GM12878 (cell line): Measurements from ENCODE around the gene SAGE1. TPM values are rescaled to one million over a fixed set of nuclear protein-coding genes. Genes with fewer than 3 reads are reported as not detected.

Experiments
- ATAC-seq: fragments of 200-7000 bp; cut with Tn5 transposase; 3 replicates; pipeline ENCODE4 v1.9.1; 2020; ENCODE audit warnings: mild to moderate bottlenecking, moderate library complexity
- BruUV-seq: library from RNA; stranded (reverse); fragments of 400-500 nt; replicated peaks from 2 replicates; lab custom pipeline; 2021; lab: Mats Ljungman, UMichigan
- CTCF ChIA-PET: fragments of 300-600 bp; sonication (Branson Sonifier 250); formaldehyde crosslinking; extraction: SDS; loops from one replicate; lab custom pipeline; 2021; ENCODE audit warnings: inconsistent platforms; lab: Yijun Ruan, JAX
- POLR2A ChIA-PET: fragments of 350-600 bp; formaldehyde crosslinking; extraction: SDS; loops from one replicate; lab custom pipeline; 2021; ENCODE audit warnings: inconsistent platforms; lab: Charles Lee
- RAD21 ChIA-PET: fragments of 300-600 bp; sonication (Branson Sonifier 250); formaldehyde crosslinking; loops from one replicate; lab custom pipeline; 2023; ENCODE audit warnings: antibody characterized with exemption; ENCODE audit not compliant: unreplicated experiment; lab: Charles Lee
- SMC1A ChIA-PET: fragments of 300-600 bp; sonication (Branson Sonifier 250); formaldehyde crosslinking; loops from one replicate; lab custom pipeline; 2023; ENCODE audit not compliant: unreplicated experiment, uncharacterized antibody; lab: Charles Lee
- DNase-seq: peaks from one replicate; pipeline ENCODE4 v3.0.0-alpha.2; 2011; ENCODE audit warnings: low read depth, low spot score
- FAIRE-seq: peaks from 3 replicates; lab custom pipeline; 2011; peaks lifted over from hg19 to GRCh38; lab: Jason Lieb, UNC
- H2AFZ ChIP-seq: 2 replicates; pipeline ENCODE4 v1.6.0; 2011; ENCODE audit warnings: low read depth, low read length, control low read depth; ENCODE audit not compliant: control insufficient read depth
- H3K27ac ChIP-seq: 2 replicates; pipeline ENCODE4 v1.5.1; 2011; ENCODE audit warnings: control low read depth; ENCODE audit not compliant: control insufficient read depth, insufficient read depth
- H3K27me3 ChIP-seq, 2 experiments: replicated peaks in 1 of 2; 2 replicates each; pipeline versions ENCODE4 v1.6.0 to v1.6.1; 2011; ENCODE audit warnings: low read length in 1 of 2; ENCODE audit not compliant: control insufficient read depth in 2 of 2, insufficient read depth in 2 of 2
- H3K36me3 ChIP-seq, 2 experiments: 2 replicates each; pipeline ENCODE4 v1.5.1; 2011; ENCODE audit warnings: low read length in 1 of 2; ENCODE audit not compliant: control insufficient read depth in 2 of 2, insufficient read depth in 2 of 2
- H3K4me1 ChIP-seq: 2 replicates; pipeline ENCODE4 v1.6.1; 2011; ENCODE audit warnings: mild to moderate bottlenecking, low read length, moderate library complexity, mixed read lengths; ENCODE audit not compliant: control insufficient read depth, insufficient read depth
- H3K4me2 ChIP-seq: 2 replicates; pipeline ENCODE4 v1.6.0; 2011; ENCODE audit warnings: control low read depth; ENCODE audit not compliant: control insufficient read depth, insufficient read depth
- H3K4me3 ChIP-seq: fragments of 200-600 bp; sonication (generic); 2 replicates; pipeline ENCODE4 v1.5.1; 2016
- H3K79me2 ChIP-seq: 2 replicates; pipeline ENCODE4 v1.6.0; 2011; ENCODE audit warnings: low read length; ENCODE audit not compliant: control insufficient read depth, insufficient read depth
- H3K9ac ChIP-seq: 2 replicates; pipeline ENCODE4 v1.8.0; 2011; ENCODE audit warnings: low read length, control low read depth, mixed read lengths; ENCODE audit not compliant: control insufficient read depth, insufficient read depth
- H3K9me3 ChIP-seq: replicated peaks from 3 replicates; pipeline ENCODE4 v1.5.1; 2011; ENCODE audit warnings: mild to moderate bottlenecking, low read length; ENCODE audit not compliant: control insufficient read depth, insufficient read depth
- H4K20me1 ChIP-seq: 2 replicates; pipeline ENCODE4 v1.6.0; 2011; ENCODE audit not compliant: control insufficient read depth, insufficient read depth
- ATF7 ChIP-seq: fragments of 450-650 bp; IDR thresholded peaks from 2 replicates; pipeline ENCODE4 v1.6.1; 2016; ENCODE audit warnings: low read depth, mild to moderate bottlenecking
- BCL11A ChIP-seq: IDR thresholded peaks from 2 replicates; pipeline ENCODE4 v1.6.1; 2011; ENCODE audit warnings: low read depth, low read length
- CEBPB ChIP-seq, 2 experiments: fragments of 150-350 bp in 1 of 2; IDR thresholded peaks; 2 replicates each; pipeline ENCODE4 v1.6.1; 2012 to 2014; ENCODE audit warnings: low read depth in 2 of 2, low read length in 2 of 2, borderline replicate concordance in 1 of 2, inconsistent platforms in 1 of 2
- EED ChIP-seq: sonication (generic); IDR thresholded peaks from 2 replicates; pipeline ENCODE4 v1.6.1; 2016; ENCODE audit warnings: antibody characterized with exemption, low read depth
- KDM1A ChIP-seq: fragments of 200-600 bp; sonication (generic); IDR thresholded peaks from 2 replicates; pipeline ENCODE4 v1.6.1; 2016; ENCODE audit warnings: borderline replicate concordance
- MEF2B ChIP-seq: fragments of 450-650 bp; IDR thresholded peaks from 2 replicates; pipeline ENCODE4 v1.6.1; 2018; ENCODE audit warnings: mild to moderate bottlenecking, moderate library complexity; ENCODE audit not compliant: partially characterized antibody, poor library complexity, severe bottlenecking
- NBN ChIP-seq: fragments of 450-650 bp; IDR thresholded peaks from 2 replicates; pipeline ENCODE4 v1.6.1; 2016
- RAD21 ChIP-seq: IDR thresholded peaks from 2 replicates; pipeline ENCODE4 v1.6.1; 2011; ENCODE audit warnings: mild to moderate bottlenecking, low read depth, low read length, moderate library complexity; ENCODE audit not compliant: insufficient read depth
- SMAD1 ChIP-seq: fragments of 450-650 bp; IDR thresholded peaks from 2 replicates; pipeline ENCODE4 v1.6.1; 2018; ENCODE audit warnings: mild to moderate bottlenecking, low read depth; ENCODE audit not compliant: partially characterized antibody
- SUPT20H ChIP-seq: IDR thresholded peaks from 2 replicates; pipeline ENCODE4 v1.6.1; 2011; ENCODE audit warnings: low read depth, mild to moderate bottlenecking, low read length, moderate library complexity, borderline replicate concordance; ENCODE audit not compliant: control insufficient read depth
- ZNF207 ChIP-seq: fragments of 450-650 bp; IDR thresholded peaks from 2 replicates; pipeline ENCODE4 v1.6.1; 2014; ENCODE audit warnings: antibody characterized with exemption, mild to moderate bottlenecking, borderline replicate concordance
- ZNF274 ChIP-seq: IDR thresholded peaks from one replicate; pipeline ENCODE4 v1.8.0; 2011; ENCODE audit not compliant: insufficient read length, insufficient read depth
- WGBS: methylation state at CpG from one replicate; pipeline ENCODE4 v1.1.6; 2016; ENCODE audit warnings: low lambda C conversion rate; ENCODE audit not compliant: insufficient replicate concordance, insufficient coverage; ENCODE audit errors: missing lambda C conversion rate; 5-methylcytosine and 5-hydroxymethylcytosine counted together
- in situ Hi-C: fragments of 300-500 bp; cut with MboI; formaldehyde crosslinking; loops from 9 replicates; pipeline ENCODE4 v1.14.3; 2018; ENCODE audit warnings: mixed read lengths
- intact Hi-C: fragments of 100-400 bp; cut with micrococcal nuclease; formaldehyde crosslinking; loops from one replicate; pipeline ENCODE4 v1.14.2; 2022; ENCODE audit not compliant: unreplicated experiment
- polyA plus RNA-seq, 11 experiments: library from polyadenylated mRNA; depleted of rRNA in 4 of 11; unstranded in 6 of 11; stranded (reverse) in 5 of 11; fragments of >200 nt; fragmentation: Nextera tagmentation in 4 of 11; fragmentation: Illumina TruSeq in 1 of 11; extraction: Ambion mirVana in 4 of 11; extraction: Trizol in 1 of 11; gene quantifications; 1 replicate in 1 of 11; 2 replicates in 10 of 11; pipeline versions ENCODE4 v1.2.1 to v1.2.3, GENCODE V29; 2011 to 2016; ENCODE audit warnings: inconsistent platforms in 2 of 11, missing spikeins in 2 of 11, low read depth in 1 of 11
- total RNA-seq, 4 experiments: library from RNA; depleted of rRNA in 3 of 4; stranded (reverse); fragments of >200 nt in 3 of 4; fragmentation: Illumina TruSeq in 1 of 4; extraction: Trizol in 1 of 4; gene quantifications; 2 replicates each; pipeline versions ENCODE4 v1.2.1 to v1.2.3, GENCODE V29; 2013 to 2021
- TF ChIP-seq, protein P1 (sequence below): fragments of 450-650 bp; IDR thresholded peaks from 2 replicates; pipeline ENCODE4 v1.6.1; 2017; ENCODE audit warnings: mild to moderate bottlenecking, moderate library complexity
- TF ChIP-seq, protein P2 (sequence below): IDR thresholded peaks from 2 replicates; pipeline ENCODE4 v1.6.1; 2011; ENCODE audit warnings: borderline replicate concordance, low read depth, mild to moderate bottlenecking, moderate library complexity, mixed read lengths, low read length; ENCODE audit not compliant: insufficient read depth; ENCODE audit errors: extremely low read length
- TF ChIP-seq, protein P3 (sequence below), 3 experiments: IDR thresholded peaks in 2 of 3; conservative IDR thresholded peaks in 1 of 3; 2 replicates each; pipeline ENCODE4 v1.5.1; 2011; ENCODE audit warnings: low read depth in 3 of 3, low read length in 3 of 3, mild to moderate bottlenecking in 3 of 3, control low read depth in 2 of 3, moderate library complexity in 2 of 3, inconsistent platforms in 1 of 3, mixed read lengths in 1 of 3; ENCODE audit not compliant: control insufficient read depth in 2 of 3, insufficient read depth in 1 of 3; ENCODE audit errors: extremely low read depth in 1 of 3

Gene SAGE1
- total and polyA plus RNA-seq, 10 of the 15 experiments (the other 5 are each of a cell fraction or from before 2014, with no cell fraction given), result 0.03 to 0.08 TPM; not detected in 8

DNA sequence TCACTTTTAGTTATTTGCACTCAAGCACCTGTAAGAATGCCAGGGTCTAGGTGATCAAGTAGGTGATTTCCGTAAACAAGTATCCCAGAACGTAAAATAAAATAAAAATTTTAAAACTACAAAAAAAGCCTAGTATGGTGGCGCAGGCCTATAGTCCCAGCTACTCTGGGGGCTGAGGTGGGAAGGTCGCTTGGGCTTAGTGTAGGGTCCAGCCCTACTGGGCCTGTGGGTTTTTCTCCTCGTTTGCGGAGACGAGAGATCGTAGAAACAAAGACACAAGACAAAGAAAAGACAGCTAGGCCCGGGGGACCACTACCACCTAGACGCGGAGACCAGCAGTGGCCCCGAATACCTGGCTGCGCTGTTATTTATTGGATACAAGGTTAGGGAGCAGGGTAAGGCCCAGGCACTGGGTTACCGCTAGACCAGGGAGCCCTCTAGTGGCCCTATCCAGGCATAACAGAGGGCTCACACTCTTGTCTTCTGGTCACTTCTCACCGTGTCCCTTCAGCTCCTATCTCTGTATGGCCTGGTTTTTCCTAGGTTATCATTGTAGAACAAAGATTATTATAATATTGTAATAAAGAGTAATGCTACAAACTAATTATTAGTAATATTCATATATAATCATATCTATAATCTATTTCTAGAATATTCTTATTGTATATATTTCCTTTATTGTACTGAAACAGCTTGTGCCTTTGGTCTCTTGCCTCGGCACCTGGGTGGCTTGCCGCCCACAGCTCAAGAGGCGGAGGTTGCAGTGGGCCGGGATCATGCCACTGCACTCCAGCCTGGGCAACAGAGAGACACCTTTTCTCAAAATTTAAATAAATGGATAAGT is 38.4 kb downstream of the SAGE1 start:
- DNase-seq (no peak), ATAC-seq (peak; percentile 95), FAIRE-seq (no peak)
- H3K4me1 ChIP-seq, result no peaks in the 10 kb centered on the region
- intact Hi-C loops (loop anchor here (2.0 to 5.0 kb wide), 2 partner anchors 190 to 299 kb away; no protein-coding TSS in a partner anchor), in situ Hi-C loops (loop anchor here (10.0 kb wide), 1 partner anchor 297 kb away; no protein-coding TSS in a partner anchor)
- ChIA-PET RAD21 (interaction anchor here (0.6 to 2.0 kb wide), 5 partner anchors 9 to 562 kb away, joined by 3 to 5 read pairs (median 4); no protein-coding TSS in a partner anchor), CTCF (interaction anchor here (0.8 to 4.1 kb wide), 11 partner anchors 9 to 307 kb away, joined by 3 to 19 read pairs (median 5); no protein-coding TSS in a partner anchor), POLR2A (interaction anchor here (1.1 kb wide), 1 partner anchor 11 kb away, joined by 3 read pairs; no protein-coding TSS in a partner anchor), SMC1A (interaction anchor here (0.9 to 1.5 kb wide), 2 partner anchors 8 to 11 kb away, joined by 3 to 4 read pairs; no protein-coding TSS in a partner anchor)
- H2AFZ ChIP-seq, result no peak overlapping the region
- WGBS, result 30% methylated on average over 19 of the region's 19 CpGs
- H3K4me2 ChIP-seq, result no peak overlapping the region
- no peak overlapping the region for H3K4me3 ChIP-seq
- no peaks in the 10 kb centered on the region; a peak in 1 of 4 replicates for H3K27me3 ChIP-seq
- no peaks in the 10 kb centered on the region for H3K36me3 ChIP-seq
- no peak overlapping the region for H3K9ac ChIP-seq
- no peaks in the 10 kb centered on the region for H3K79me2 ChIP-seq
- H4K20me1 ChIP-seq, result no peaks in the 10 kb centered on the region
- H3K27ac ChIP-seq, result no peak overlapping the region
- BruUV-seq, result no TSS peak
- no peaks in the 10 kb centered on the region for H3K9me3 ChIP-seq
- TF ChIP-seq SUPT20H (no peak), KDM1A (no peak), CEBPB (IDR thresholded peaks at IDR 0.05; ENCODE audit: borderline replicate concordance in 1 of 2, low read depth in 2 of 2, low read length in 2 of 2) (no peak), ZNF207 (no peak), BCL11A (no peak), ZNF274 (no peak), EED (no peak), RAD21 (peak; percentile 68), MEF2B (no peak), NBN (no peak), ATF7 (no peak), SMAD1 (no peak)
- TF ChIP-seq, protein P1, sequence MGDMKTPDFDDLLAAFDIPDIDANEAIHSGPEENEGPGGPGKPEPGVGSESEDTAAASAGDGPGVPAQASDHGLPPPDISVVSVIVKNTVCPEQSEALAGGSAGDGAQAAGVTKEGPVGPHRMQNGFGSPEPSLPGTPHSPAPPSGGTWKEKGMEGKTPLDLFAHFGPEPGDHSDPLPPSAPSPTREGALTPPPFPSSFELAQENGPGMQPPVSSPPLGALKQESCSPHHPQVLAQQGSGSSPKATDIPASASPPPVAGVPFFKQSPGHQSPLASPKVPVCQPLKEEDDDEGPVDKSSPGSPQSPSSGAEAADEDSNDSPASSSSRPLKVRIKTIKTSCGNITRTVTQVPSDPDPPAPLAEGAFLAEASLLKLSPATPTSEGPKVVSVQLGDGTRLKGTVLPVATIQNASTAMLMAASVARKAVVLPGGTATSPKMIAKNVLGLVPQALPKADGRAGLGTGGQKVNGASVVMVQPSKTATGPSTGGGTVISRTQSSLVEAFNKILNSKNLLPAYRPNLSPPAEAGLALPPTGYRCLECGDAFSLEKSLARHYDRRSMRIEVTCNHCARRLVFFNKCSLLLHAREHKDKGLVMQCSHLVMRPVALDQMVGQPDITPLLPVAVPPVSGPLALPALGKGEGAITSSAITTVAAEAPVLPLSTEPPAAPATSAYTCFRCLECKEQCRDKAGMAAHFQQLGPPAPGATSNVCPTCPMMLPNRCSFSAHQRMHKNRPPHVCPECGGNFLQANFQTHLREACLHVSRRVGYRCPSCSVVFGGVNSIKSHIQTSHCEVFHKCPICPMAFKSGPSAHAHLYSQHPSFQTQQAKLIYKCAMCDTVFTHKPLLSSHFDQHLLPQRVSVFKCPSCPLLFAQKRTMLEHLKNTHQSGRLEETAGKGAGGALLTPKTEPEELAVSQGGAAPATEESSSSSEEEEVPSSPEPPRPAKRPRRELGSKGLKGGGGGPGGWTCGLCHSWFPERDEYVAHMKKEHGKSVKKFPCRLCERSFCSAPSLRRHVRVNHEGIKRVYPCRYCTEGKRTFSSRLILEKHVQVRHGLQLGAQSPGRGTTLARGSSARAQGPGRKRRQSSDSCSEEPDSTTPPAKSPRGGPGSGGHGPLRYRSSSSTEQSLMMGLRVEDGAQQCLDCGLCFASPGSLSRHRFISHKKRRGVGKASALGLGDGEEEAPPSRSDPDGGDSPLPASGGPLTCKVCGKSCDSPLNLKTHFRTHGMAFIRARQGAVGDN, result no peak
- TF ChIP-seq, protein P2, sequence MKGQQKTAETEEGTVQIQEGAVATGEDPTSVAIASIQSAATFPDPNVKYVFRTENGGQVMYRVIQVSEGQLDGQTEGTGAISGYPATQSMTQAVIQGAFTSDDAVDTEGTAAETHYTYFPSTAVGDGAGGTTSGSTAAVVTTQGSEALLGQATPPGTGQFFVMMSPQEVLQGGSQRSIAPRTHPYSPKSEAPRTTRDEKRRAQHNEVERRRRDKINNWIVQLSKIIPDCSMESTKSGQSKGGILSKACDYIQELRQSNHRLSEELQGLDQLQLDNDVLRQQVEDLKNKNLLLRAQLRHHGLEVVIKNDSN, result no peak
- TF ChIP-seq, protein P3, sequence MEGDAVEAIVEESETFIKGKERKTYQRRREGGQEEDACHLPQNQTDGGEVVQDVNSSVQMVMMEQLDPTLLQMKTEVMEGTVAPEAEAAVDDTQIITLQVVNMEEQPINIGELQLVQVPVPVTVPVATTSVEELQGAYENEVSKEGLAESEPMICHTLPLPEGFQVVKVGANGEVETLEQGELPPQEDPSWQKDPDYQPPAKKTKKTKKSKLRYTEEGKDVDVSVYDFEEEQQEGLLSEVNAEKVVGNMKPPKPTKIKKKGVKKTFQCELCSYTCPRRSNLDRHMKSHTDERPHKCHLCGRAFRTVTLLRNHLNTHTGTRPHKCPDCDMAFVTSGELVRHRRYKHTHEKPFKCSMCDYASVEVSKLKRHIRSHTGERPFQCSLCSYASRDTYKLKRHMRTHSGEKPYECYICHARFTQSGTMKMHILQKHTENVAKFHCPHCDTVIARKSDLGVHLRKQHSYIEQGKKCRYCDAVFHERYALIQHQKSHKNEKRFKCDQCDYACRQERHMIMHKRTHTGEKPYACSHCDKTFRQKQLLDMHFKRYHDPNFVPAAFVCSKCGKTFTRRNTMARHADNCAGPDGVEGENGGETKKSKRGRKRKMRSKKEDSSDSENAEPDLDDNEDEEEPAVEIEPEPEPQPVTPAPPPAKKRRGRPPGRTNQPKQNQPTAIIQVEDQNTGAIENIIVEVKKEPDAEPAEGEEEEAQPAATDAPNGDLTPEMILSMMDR (IDR thresholded peaks at IDR 0.05 in 2 of 3, conservative IDR thresholded peaks at IDR 0.05 in 1 of 3; ENCODE audit: control insufficient read depth in 2 of 3, extremely low read depth in 1 of 3, insufficient read depth in 1 of 3, low read depth in 3 of 3, low read length in 3 of 3), result peak; percentile 58 to 88 (median 60)
